HCT116 (cell line): ENCODE data around the gene ENGASE. TPM values are rescaled to one million over a fixed set of nuclear protein-coding genes. Genes with fewer than 3 reads are reported as not detected.

ENCODE experiments used
- ATAC-seq: fragments of 200-7000 bp; cut with Tn5 transposase; 2 replicates; pipeline ENCODE4 v1.9.1; 2020; ENCODE audit warnings: mild to moderate bottlenecking, moderate library complexity
- BruUV-seq: library from RNA; stranded (reverse); fragments of 400-500 nt; replicated peaks from 2 replicates; lab custom pipeline; 2021; lab: Mats Ljungman, UMichigan
- CTCF ChIA-PET: fragments of 300-600 bp; sonication (Branson Sonifier 250); formaldehyde crosslinking; loops from one replicate; lab custom pipeline; 2021; ENCODE audit warnings: antibody characterized with exemption; lab: Charles Lee
- POLR2A ChIA-PET: fragments of 300-600, 350-600 bp; sonication (Branson Sonifier 250); formaldehyde crosslinking; loops from one replicate; lab custom pipeline; 2021; ENCODE audit warnings: antibody characterized with exemption; lab: Charles Lee
- RAD21 ChIA-PET, 2 experiments: fragments of 300-600 bp; sonication (Branson Sonifier 250); formaldehyde crosslinking; loops; one replicate each; lab custom pipeline; 2023; ENCODE audit warnings: low total read pairs in 2 of 2; ENCODE audit not compliant: uncharacterized antibody in 2 of 2, unreplicated experiment in 2 of 2, low non-redundant PET in 1 of 2; lab: Charles Lee
- DNase-seq: peaks from one replicate; pipeline ENCODE4 v3.0.0-alpha.2; 2010; ENCODE audit warnings: low read depth, low spot score
- H2AFZ ChIP-seq: fragments of 200-600 bp; shearing (Covaris generic), sonication (generic); 2 replicates; pipeline ENCODE4 v1.6.1; 2017; ENCODE audit warnings: low read depth, mixed run types, mixed read lengths, antibody characterized with exemption, low read length; ENCODE audit not compliant: poor library complexity, severe bottlenecking
- H3K27ac ChIP-seq: 2 replicates; pipeline ENCODE4 v1.5.1; 2012; ENCODE audit warnings: low read depth, low read length
- H3K27me3 ChIP-seq: fragments of 200-600 bp; sonication (generic); 2 replicates; pipeline ENCODE4 v1.6.1; 2016; ENCODE audit warnings: mixed run types, low read length, mixed read lengths; ENCODE audit not compliant: insufficient read depth
- H3K36me3 ChIP-seq, 2 experiments: fragments of 200-500 bp in 1 of 2; fragments of 200-600 bp in 1 of 2; sonication (Bioruptor generic) in 1 of 2; sonication (generic) in 1 of 2; 2 replicates each; pipeline versions ENCODE4 v1.5.1 to v1.6.1; 2014 to 2016; ENCODE audit warnings: low read length in 2 of 2, inconsistent platforms in 1 of 2, mixed read lengths in 1 of 2, mixed run types in 1 of 2; ENCODE audit not compliant: insufficient read depth in 2 of 2, control insufficient read depth in 1 of 2
- H3K4me1 ChIP-seq, 2 experiments: fragments of 200-600 bp in 1 of 2; sonication (generic) in 1 of 2; 2 replicates each; pipeline versions ENCODE4 v1.5.1 to v1.6.1; 2012 to 2017; ENCODE audit warnings: low read length in 2 of 2, inconsistent platforms in 1 of 2, mild to moderate bottlenecking in 1 of 2, mixed read lengths in 1 of 2, mixed run types in 1 of 2, moderate library complexity in 1 of 2; ENCODE audit not compliant: insufficient read depth in 2 of 2, control insufficient read depth in 1 of 2
- H3K4me2 ChIP-seq: fragments of 200-600 bp; sonication (generic); 2 replicates; pipeline ENCODE4 v1.6.1; 2017; ENCODE audit warnings: mixed run types, low read length, mixed read lengths
- H3K4me3 ChIP-seq, 2 experiments: fragments of 200-600 bp in 1 of 2; sonication (generic) in 1 of 2; replicated peaks in 1 of 2; 2 replicates each; pipeline ENCODE4 v1.5.1; 2011 to 2016; ENCODE audit warnings: low read length in 2 of 2, control low read depth in 1 of 2, low read depth in 1 of 2, mild to moderate bottlenecking in 1 of 2, mixed read lengths in 1 of 2, mixed run types in 1 of 2
- H3K79me2 ChIP-seq: fragments of 200-600 bp; sonication (generic); 2 replicates; pipeline ENCODE4 v1.6.1; 2017; ENCODE audit warnings: mild to moderate bottlenecking, mixed run types, low read length, moderate library complexity, mixed read lengths; ENCODE audit not compliant: insufficient read depth
- H3K9ac ChIP-seq: fragments of 200-600 bp; sonication (generic); 2 replicates; pipeline ENCODE4 v1.6.1; 2016; ENCODE audit warnings: low read length, mixed read lengths
- H3K9me2 ChIP-seq: fragments of 200-600 bp; sonication (generic), shearing (Covaris generic); 2 replicates; pipeline ENCODE4 v1.6.1; 2017; ENCODE audit warnings: mixed run types, mild to moderate bottlenecking, moderate library complexity; ENCODE audit not compliant: insufficient read depth
- H3K9me3 ChIP-seq, 2 experiments: fragments of 200-500 bp in 1 of 2; fragments of 200-600 bp in 1 of 2; sonication (Bioruptor generic) in 1 of 2; sonication (generic) in 1 of 2; 2 replicates each; pipeline ENCODE4 v1.6.1; 2014 to 2017; ENCODE audit warnings: low read length in 2 of 2, mixed read lengths in 2 of 2, inconsistent platforms in 1 of 2, low read depth in 1 of 2, mild to moderate bottlenecking in 1 of 2, mixed run types in 1 of 2, moderate library complexity in 1 of 2; ENCODE audit not compliant: control insufficient read depth in 1 of 2, insufficient read depth in 1 of 2
- H4K20me1 ChIP-seq: fragments of 200-600 bp; sonication (generic), shearing (Covaris generic); 2 replicates; pipeline ENCODE4 v1.6.1; 2017; ENCODE audit warnings: mixed run types, mild to moderate bottlenecking, moderate library complexity; ENCODE audit not compliant: insufficient read depth
- ATF3 ChIP-seq: IDR thresholded peaks from 2 replicates; pipeline ENCODE4 v1.6.1; 2012
- CEBPB ChIP-seq: IDR thresholded peaks from 2 replicates; pipeline ENCODE4 v1.6.1; 2012; ENCODE audit warnings: low read depth
- EGR1 ChIP-seq: IDR thresholded peaks from 2 replicates; pipeline ENCODE4 v1.6.1; 2012; ENCODE audit warnings: low read depth
- EZH2phosphoT487 ChIP-seq: fragments of 200-600 bp; IDR thresholded peaks from 2 replicates; pipeline ENCODE4 v1.6.1; 2018; ENCODE audit warnings: antibody characterized with exemption, borderline replicate concordance
- FOSL1 ChIP-seq: IDR thresholded peaks from 2 replicates; pipeline ENCODE4 v1.6.1; 2012; ENCODE audit warnings: low read depth
- POLR2A ChIP-seq: IDR thresholded peaks from 2 replicates; pipeline ENCODE4 v1.7.0; 2011; ENCODE audit warnings: borderline replicate concordance; ENCODE audit not compliant: insufficient read depth, insufficient read length; ENCODE audit errors: extremely low read depth
- RAD21 ChIP-seq: IDR thresholded peaks from 2 replicates; pipeline ENCODE4 v1.6.1; 2012; ENCODE audit warnings: low read depth, mild to moderate bottlenecking
- SP1 ChIP-seq: IDR thresholded peaks from 2 replicates; pipeline ENCODE4 v1.6.1; 2012; ENCODE audit warnings: low read depth
- SRF ChIP-seq: IDR thresholded peaks from 2 replicates; pipeline ENCODE4 v1.6.1; 2012; ENCODE audit warnings: low read depth
- YY1 ChIP-seq: IDR thresholded peaks from 2 replicates; pipeline ENCODE4 v1.6.1; 2011; ENCODE audit warnings: low read length, low read depth, moderate library complexity, mild to moderate bottlenecking; ENCODE audit not compliant: insufficient replicate concordance; ENCODE audit errors: extremely low read depth
- ZNF274 ChIP-seq: fragments of 200-500 bp; sonication (Bioruptor generic); IDR thresholded peaks from 2 replicates; pipeline ENCODE4 v1.6.1; 2014; ENCODE audit warnings: mild to moderate bottlenecking, low read depth, low read length, inconsistent platforms
- intact Hi-C: fragments of 100-400 bp; cut with micrococcal nuclease; formaldehyde crosslinking; loops from 2 replicates; pipeline ENCODE4 v1.10.0; 2022
- total RNA-seq: library from RNA; stranded (reverse); gene quantifications from one replicate; pipeline ENCODE4 v1.2.1, GENCODE V29; 2021; ENCODE audit not compliant: unreplicated experiment
- TF ChIP-seq, protein P1 (sequence below): IDR thresholded peaks from 2 replicates; pipeline ENCODE4 v1.6.1; 2012; ENCODE audit warnings: low read depth

Gene ENGASE
- total RNA-seq, 1 experiment from 2014 or later: 54.2 TPM

DNA sequence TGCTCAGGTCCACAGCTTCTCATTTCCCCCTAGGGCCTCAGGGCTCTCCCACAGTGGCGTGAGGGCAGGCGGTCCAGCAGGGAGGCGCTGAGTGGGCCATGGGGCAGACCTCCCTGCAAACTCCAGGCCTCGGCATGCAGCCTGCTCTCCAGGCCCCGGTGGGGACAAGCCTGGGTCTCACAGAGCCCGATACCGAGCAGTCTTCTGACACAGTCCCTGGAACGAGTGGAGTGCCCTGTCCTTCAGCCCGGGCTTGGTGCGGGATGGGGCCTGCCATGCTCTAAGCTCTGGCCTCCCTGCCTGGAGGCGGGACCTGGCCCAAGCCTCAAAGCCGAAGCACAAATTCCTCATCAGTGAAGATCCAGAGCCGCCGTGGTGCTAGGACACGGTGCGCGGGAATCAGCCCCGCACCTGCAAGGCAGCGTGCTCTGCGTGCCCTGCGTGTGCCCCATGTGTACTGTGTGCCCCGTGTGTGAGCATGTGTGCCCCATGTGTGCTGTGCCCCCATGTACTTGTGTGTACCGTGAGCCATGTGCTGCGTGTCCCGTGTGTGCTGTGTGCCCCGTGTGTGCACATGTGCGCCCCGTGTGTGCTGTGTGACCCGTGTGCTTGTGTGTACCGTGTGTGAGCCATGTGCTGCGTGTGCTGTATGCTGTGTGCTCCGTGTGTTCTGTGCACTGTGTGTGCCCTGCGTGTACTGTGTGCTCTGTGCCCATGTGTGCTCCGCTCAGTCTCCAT, 56.1 kb downstream of the ENGASE start (continued):
- TF ChIP-seq SRF (no peak), ATF3 (no peak), SP1 (no peak), CEBPB (no peak), FOSL1 (no peak)

GRCh38 chr17:79131274-79131635, 56.6 kb downstream of the ENGASE start:
- H3K4me2 ChIP-seq: no peak overlapping the region
- no peak for DNase-seq
- no peaks in the 10 kb centered on the region for H4K20me1 ChIP-seq
- H3K9ac ChIP-seq: no peak overlapping the region
- H2AFZ ChIP-seq: no peak overlapping the region
- peaks cover 62% of the 10 kb centered on the region for H3K27me3 ChIP-seq
- H3K9me3 ChIP-seq: no peaks in the 10 kb centered on the region
- no peak for ATAC-seq
- no TSS peak for BruUV-seq
- TF ChIP-seq EZH2phosphoT487: no peak
- TF ChIP-seq, all 23 proteins: peak for 0
- intact Hi-C loops: no loop called here
- ChIA-PET POLR2A (no interaction called here), CTCF (no interaction called here), RAD21 (no interaction called here)
- no peaks in the 10 kb centered on the region for H3K4me1 ChIP-seq
- H3K9me2 ChIP-seq: no peaks in the 10 kb centered on the region
- no peaks in the 10 kb centered on the region for H3K36me3 ChIP-seq
- no peaks in the 10 kb centered on the region for H3K79me2 ChIP-seq
- no peak overlapping the region for H3K27ac ChIP-seq
- H3K4me3 ChIP-seq: no peak overlapping the region

DNA sequence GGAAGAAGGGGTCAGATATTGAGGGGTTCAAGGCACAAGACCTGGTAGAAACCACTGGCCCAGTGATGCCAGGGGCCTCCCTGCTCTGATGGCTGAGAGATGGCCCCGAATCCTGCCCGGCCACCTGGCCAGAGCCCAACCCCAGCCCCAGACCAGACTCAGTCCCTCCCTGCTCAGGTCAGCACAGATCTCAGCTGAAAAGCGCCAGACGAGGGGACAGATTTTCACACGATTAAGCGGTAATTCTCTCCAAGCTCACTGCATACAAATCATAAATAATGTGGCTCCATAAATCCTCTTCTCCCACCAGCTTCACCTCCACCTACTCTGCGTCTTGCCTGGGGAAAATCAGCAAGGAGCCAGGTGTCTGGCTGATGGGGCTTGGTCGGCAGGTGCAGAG, 57.1 kb downstream of the ENGASE start:
- BruUV-seq: no TSS peak
- Histone ChIP-seq H3K27me3 (peaks cover 58% of the 10 kb centered on the region), H3K4me2 (no peak overlapping the region), H3K36me3 (no peaks in the 10 kb centered on the region), H3K4me3 (no peak overlapping the region), H4K20me1 (no peaks in the 10 kb centered on the region), H3K79me2 (no peaks in the 10 kb centered on the region), H3K9me3 (no peaks in the 10 kb centered on the region), H2AFZ (no peak overlapping the region), H3K9me2 (no peaks in the 10 kb centered on the region), H3K9ac (no peak overlapping the region), H3K27ac (no peak overlapping the region), H3K4me1 (no peaks in the 10 kb centered on the region)
- TF ChIP-seq YY1 (no peak), EGR1 (no peak), ZNF274 (no peak), SRF (no peak), ATF3 (no peak), SP1 (no peak), EZH2phosphoT487 (no peak), POLR2A (no peak), RAD21 (no peak)
- TF ChIP-seq, protein P1, sequence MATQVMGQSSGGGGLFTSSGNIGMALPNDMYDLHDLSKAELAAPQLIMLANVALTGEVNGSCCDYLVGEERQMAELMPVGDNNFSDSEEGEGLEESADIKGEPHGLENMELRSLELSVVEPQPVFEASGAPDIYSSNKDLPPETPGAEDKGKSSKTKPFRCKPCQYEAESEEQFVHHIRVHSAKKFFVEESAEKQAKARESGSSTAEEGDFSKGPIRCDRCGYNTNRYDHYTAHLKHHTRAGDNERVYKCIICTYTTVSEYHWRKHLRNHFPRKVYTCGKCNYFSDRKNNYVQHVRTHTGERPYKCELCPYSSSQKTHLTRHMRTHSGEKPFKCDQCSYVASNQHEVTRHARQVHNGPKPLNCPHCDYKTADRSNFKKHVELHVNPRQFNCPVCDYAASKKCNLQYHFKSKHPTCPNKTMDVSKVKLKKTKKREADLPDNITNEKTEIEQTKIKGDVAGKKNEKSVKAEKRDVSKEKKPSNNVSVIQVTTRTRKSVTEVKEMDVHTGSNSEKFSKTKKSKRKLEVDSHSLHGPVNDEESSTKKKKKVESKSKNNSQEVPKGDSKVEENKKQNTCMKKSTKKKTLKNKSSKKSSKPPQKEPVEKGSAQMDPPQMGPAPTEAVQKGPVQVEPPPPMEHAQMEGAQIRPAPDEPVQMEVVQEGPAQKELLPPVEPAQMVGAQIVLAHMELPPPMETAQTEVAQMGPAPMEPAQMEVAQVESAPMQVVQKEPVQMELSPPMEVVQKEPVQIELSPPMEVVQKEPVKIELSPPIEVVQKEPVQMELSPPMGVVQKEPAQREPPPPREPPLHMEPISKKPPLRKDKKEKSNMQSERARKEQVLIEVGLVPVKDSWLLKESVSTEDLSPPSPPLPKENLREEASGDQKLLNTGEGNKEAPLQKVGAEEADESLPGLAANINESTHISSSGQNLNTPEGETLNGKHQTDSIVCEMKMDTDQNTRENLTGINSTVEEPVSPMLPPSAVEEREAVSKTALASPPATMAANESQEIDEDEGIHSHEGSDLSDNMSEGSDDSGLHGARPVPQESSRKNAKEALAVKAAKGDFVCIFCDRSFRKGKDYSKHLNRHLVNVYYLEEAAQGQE: no peak
- CTCF ChIA-PET: no interaction called here
- no peak for ATAC-seq
- no peak for DNase-seq
- intact Hi-C loops: no loop called here
- RAD21 ChIA-PET: no interaction called here
- POLR2A ChIA-PET: no interaction called here
